ENCODE measurements around the gene P2RX1. TPM values are rescaled to one million over a fixed set of nuclear protein-coding genes. Genes with fewer than 3 reads are reported as not detected.

Gene P2RX1
- total RNA-seq, 1 experiment from 2014 or later = not detected

DNA sequence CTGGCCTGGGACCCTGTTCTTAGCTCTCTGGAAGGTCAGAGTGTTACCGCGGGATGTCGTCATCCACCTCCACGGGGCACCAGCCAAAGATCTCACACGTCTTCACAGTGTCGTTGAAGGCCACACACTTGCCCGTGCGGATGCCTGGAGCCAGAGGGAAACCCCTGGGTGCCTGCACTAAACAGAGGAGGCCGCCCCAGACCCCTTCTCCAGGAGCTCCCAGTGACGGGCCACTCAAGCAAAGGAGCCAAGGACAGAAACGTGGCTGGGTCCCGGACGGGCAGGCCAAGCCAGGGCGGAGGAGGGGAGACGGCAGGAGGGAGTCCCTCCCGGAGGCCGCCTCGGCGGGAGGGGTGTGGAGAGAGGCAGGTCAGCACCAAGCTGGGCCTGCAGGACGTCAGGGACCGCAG lies 12.4 kb downstream of the P2RX1 start:
- H2AFZ ChIP-seq = no peak overlapping the region
- H3K36me3 ChIP-seq (ENCODE audit: low read depth) = no peaks in the 10 kb centered on the region
- CTCF ChIA-PET = interaction anchor here (0.6 kb wide), 1 partner anchor 1066 kb away, joined by 8 read pairs; no protein-coding TSS in a partner anchor
- H3K27ac ChIP-seq = no peak overlapping the region
- no TSS peak for BruUV-seq (replicated peaks)
- H3K4me1 ChIP-seq (replicated peaks; ENCODE audit: insufficient read depth) = no peaks in the 10 kb centered on the region
- no peaks in the 10 kb centered on the region for H4K20me1 ChIP-seq (ENCODE audit: insufficient read depth)
- DNase-seq = no peak
- no peaks in the 10 kb centered on the region for H3K9me2 ChIP-seq (ENCODE audit: insufficient read depth)
- H3K9me3 ChIP-seq (ENCODE audit: insufficient read depth, low read depth) = no peaks in the 10 kb centered on the region
- intact Hi-C loops (cut with micrococcal nuclease; ENCODE audit: unreplicated experiment) = no loop called here
- no peaks in the 10 kb centered on the region for H3K27me3 ChIP-seq (ENCODE audit: insufficient read depth, low read depth)
- no peak overlapping the region for H3K4me3 ChIP-seq
- H3K4me2 ChIP-seq = no peak overlapping the region
- POLR2A ChIA-PET (ENCODE audit: unreplicated experiment) = no interaction called here
- no peaks in the 10 kb centered on the region for H3K79me2 ChIP-seq (ENCODE audit: low read depth)
- no peaks in the 10 kb centered on the region for H3F3A ChIP-seq (ENCODE audit: insufficient read depth, low read depth)
- TF ChIP-seq, protein P1, sequence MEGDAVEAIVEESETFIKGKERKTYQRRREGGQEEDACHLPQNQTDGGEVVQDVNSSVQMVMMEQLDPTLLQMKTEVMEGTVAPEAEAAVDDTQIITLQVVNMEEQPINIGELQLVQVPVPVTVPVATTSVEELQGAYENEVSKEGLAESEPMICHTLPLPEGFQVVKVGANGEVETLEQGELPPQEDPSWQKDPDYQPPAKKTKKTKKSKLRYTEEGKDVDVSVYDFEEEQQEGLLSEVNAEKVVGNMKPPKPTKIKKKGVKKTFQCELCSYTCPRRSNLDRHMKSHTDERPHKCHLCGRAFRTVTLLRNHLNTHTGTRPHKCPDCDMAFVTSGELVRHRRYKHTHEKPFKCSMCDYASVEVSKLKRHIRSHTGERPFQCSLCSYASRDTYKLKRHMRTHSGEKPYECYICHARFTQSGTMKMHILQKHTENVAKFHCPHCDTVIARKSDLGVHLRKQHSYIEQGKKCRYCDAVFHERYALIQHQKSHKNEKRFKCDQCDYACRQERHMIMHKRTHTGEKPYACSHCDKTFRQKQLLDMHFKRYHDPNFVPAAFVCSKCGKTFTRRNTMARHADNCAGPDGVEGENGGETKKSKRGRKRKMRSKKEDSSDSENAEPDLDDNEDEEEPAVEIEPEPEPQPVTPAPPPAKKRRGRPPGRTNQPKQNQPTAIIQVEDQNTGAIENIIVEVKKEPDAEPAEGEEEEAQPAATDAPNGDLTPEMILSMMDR (conservative IDR thresholded peaks at IDR 0.05) = no peak
- TF ChIP-seq EZH2 (IDR thresholded peaks at IDR 0.05; ENCODE audit: low read depth) = no peak

DNA sequence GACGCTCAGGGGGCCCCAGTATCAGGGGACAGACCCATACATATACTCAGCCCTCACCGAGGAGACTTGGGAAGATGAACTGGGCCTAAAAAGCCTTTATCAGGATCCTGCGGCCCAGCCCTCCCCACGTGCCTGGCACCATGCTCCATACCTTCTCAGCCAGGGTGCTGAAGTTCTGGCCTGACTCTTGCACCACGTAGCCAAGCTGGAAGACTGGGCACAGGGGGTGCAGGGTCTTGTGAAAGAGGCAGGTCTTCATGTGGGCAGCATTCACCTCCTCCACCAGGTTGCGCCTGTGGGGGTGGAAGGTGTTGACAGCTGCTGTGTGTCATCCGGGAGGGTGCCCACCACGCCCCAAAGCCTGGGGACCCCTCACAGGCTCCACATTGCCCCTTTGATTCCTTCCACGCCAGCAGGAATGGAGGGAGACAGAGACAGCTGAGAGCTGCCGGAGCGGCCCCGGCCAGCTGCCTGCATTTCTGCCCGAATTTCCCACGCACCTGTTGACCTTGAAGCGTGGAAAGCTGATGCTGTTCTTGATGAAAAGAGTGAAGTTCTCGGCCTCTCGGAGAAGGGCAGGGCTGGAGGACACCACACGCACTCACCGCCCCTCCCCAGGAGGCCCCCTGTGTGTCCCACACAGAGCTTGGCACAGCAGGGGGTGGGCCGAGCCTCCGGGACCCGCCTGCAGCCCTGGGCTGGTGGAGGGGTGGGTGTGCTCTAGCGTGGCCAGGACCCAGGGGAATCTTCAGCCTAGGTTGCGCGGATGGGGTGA lies 13.0 kb downstream of the P2RX1 start:
- no peaks in the 10 kb centered on the region for H3K9me2 ChIP-seq (ENCODE audit: insufficient read depth)
- no peaks in the 10 kb centered on the region for H3F3A ChIP-seq (ENCODE audit: insufficient read depth, low read depth)
- H4K20me1 ChIP-seq (ENCODE audit: insufficient read depth) = no peaks in the 10 kb centered on the region
- ChIA-PET POLR2A (ENCODE audit: unreplicated experiment) (no interaction called here), CTCF (interaction anchor here (0.6 kb wide), 1 partner anchor 1065 kb away, joined by 8 read pairs; no protein-coding TSS in a partner anchor)
- no peaks in the 10 kb centered on the region for H3K9me3 ChIP-seq (ENCODE audit: insufficient read depth, low read depth)
- H3K4me1 ChIP-seq (replicated peaks; ENCODE audit: insufficient read depth) = no peaks in the 10 kb centered on the region
- no TSS peak for BruUV-seq (replicated peaks)
- H2AFZ ChIP-seq = no peak overlapping the region
- no peak overlapping the region for H3K4me2 ChIP-seq
- H3K79me2 ChIP-seq (ENCODE audit: low read depth) = no peaks in the 10 kb centered on the region
- intact Hi-C loops (cut with micrococcal nuclease; ENCODE audit: unreplicated experiment) = no loop called here
- no peaks in the 10 kb centered on the region for H3K27me3 ChIP-seq (ENCODE audit: insufficient read depth, low read depth)
- no peak overlapping the region for H3K27ac ChIP-seq
- H3K4me3 ChIP-seq = no peak overlapping the region
- no peak for DNase-seq
- no peak for TF ChIP-seq EZH2 (IDR thresholded peaks at IDR 0.05; ENCODE audit: low read depth)
- TF ChIP-seq, protein P1 (conservative IDR thresholded peaks at IDR 0.05) = no peak
- no peaks in the 10 kb centered on the region for H3K36me3 ChIP-seq (ENCODE audit: low read depth)

DNA sequence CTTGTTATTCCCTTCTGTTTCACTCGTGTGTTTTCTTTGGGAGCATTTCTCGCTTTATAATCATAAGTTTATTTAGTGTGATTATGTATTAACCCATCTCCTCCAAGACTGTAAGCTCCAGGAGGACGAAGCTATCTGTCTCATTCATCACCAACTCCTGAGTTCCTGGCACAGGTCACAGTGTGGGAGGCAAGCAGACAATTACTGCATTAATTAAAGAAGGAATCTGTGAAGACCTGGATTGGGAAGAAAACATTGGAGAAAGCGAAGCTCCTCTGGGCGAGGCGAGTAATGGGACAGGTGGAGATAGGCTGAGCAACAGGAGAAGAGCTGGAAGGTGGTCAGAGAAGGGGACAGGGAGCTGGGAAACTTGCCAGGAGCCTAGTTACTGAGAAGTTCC lies 15.6 kb downstream of the P2RX1 start:
- BruUV-seq (replicated peaks) = no TSS peak
- no peaks in the 10 kb centered on the region for H3K79me2 ChIP-seq (ENCODE audit: low read depth)
- no peak overlapping the region for H3K4me3 ChIP-seq
- POLR2A ChIA-PET (ENCODE audit: unreplicated experiment) = no interaction called here
- intact Hi-C loops (cut with micrococcal nuclease; ENCODE audit: unreplicated experiment) = no loop called here
- DNase-seq = no peak
- H3K9me3 ChIP-seq (ENCODE audit: insufficient read depth, low read depth) = no peaks in the 10 kb centered on the region
- H3K36me3 ChIP-seq (ENCODE audit: low read depth) = no peaks in the 10 kb centered on the region
- H2AFZ ChIP-seq = no peak overlapping the region
- no peaks in the 10 kb centered on the region for H4K20me1 ChIP-seq (ENCODE audit: insufficient read depth)
- H3K27ac ChIP-seq = no peak overlapping the region
- CTCF ChIA-PET = interaction anchor here (0.6 to 0.8 kb wide), 2 partner anchors 12 to 179 kb away, joined by 3 to 10 read pairs; no protein-coding TSS in a partner anchor
- H3F3A ChIP-seq (ENCODE audit: insufficient read depth, low read depth) = peaks cover under 1% of the 10 kb centered on the region; the same call in 1 of the 2 replicates
- H3K27me3 ChIP-seq (ENCODE audit: insufficient read depth, low read depth) = no peaks in the 10 kb centered on the region
- H3K9me2 ChIP-seq (ENCODE audit: insufficient read depth) = no peaks in the 10 kb centered on the region
- no peak for TF ChIP-seq EZH2 (IDR thresholded peaks at IDR 0.05; ENCODE audit: low read depth)
- TF ChIP-seq, protein P1 (conservative IDR thresholded peaks at IDR 0.05) = no peak
- no peak overlapping the region for H3K4me2 ChIP-seq
- H3K4me1 ChIP-seq (replicated peaks; ENCODE audit: insufficient read depth) = peaks cover 4% of the 10 kb centered on the region

Data from PC-9 (cell line).